Right atrium auricular region (tissue), 2 donors: Measurements from ENCODE around the gene FMO1. TPM values are rescaled to one million over a fixed set of nuclear protein-coding genes. Genes with fewer than 3 reads are reported as not detected.

ENCODE experiments used
- DNase-seq: peaks from one replicate; pipeline ENCODE4 v3.0.0-alpha.2; 2019; ENCODE audit warnings: low spot score
- H3K27ac ChIP-seq, 2 donors: fragments of 200-600 bp; sonication (generic); 1 replicate in 1 of 2; 2 replicates in 1 of 2; pipeline ENCODE4 v1.5.1; 2016 to 2019
- H3K27me3 ChIP-seq, 2 donors: fragments of 200-600 bp; sonication (generic); one replicate each; pipeline versions ENCODE4 v1.5.1 to v1.6.0; 2017 to 2019
- H3K36me3 ChIP-seq: fragments of 200-600 bp; sonication (generic); one replicate; pipeline ENCODE4 v1.5.1; 2016
- H3K4me1 ChIP-seq, 2 donors: fragments of 200-600 bp; sonication (generic); one replicate each; pipeline versions ENCODE4 v1.5.1 to v1.6.0; 2017 to 2019
- H3K4me3 ChIP-seq, 2 donors: fragments of 200-600 bp; sonication (generic); 1 replicate in 1 of 2; 2 replicates in 1 of 2; pipeline ENCODE4 v1.5.1; 2017 to 2019; ENCODE audit warnings: mild to moderate bottlenecking in 1 of 2, moderate library complexity in 1 of 2
- H3K9me3 ChIP-seq, 2 donors: fragments of 200-600 bp; sonication (generic); one replicate each; pipeline ENCODE4 v1.5.1; 2019
- CTCF ChIP-seq, 2 donors: fragments of 200-600 bp; sonication (generic); IDR thresholded peaks; one replicate each; pipeline ENCODE4 v1.5.1; 2019; ENCODE audit warnings: antibody characterized with exemption in 2 of 2
- total RNA-seq, 2 donors: library from RNA; depleted of rRNA; stranded (reverse); fragments of >200 nt; gene quantifications; one replicate each; pipeline ENCODE4 v1.1.0, GENCODE V29; 2016

FMO1 gene
- total RNA-seq, 2 donors from 2014 or later: 0.37 to 0.47 TPM

- Histone ChIP-seq H3K9me3 (no peaks in the 10 kb centered on the region), H3K27ac (no peak overlapping the region), H3K36me3 (no peaks in the 10 kb centered on the region), H3K4me1 (no peaks in the 10 kb centered on the region), H3K4me3 (no peak overlapping the region), H3K27me3 (no peaks in the 10 kb centered on the region)
- TF ChIP-seq CTCF (IDR thresholded peaks at IDR 0.05): no peak
- no peak for DNase-seq
These were observed 29.2 kb downstream of the FMO1 start for GRCh38 chr1:171277534-171277933.

GRCh38 chr1:171279234-171279633, 30.9 kb downstream of the FMO1 start:
- H3K4me3 ChIP-seq: no peak overlapping the region
- DNase-seq: no peak
- no peaks in the 10 kb centered on the region for H3K36me3 ChIP-seq
- H3K9me3 ChIP-seq: no peaks in the 10 kb centered on the region
- H3K27ac ChIP-seq: no peak overlapping the region
- H3K27me3 ChIP-seq: no peaks in the 10 kb centered on the region
- H3K4me1 ChIP-seq: no peaks in the 10 kb centered on the region
- no peak for TF ChIP-seq CTCF (IDR thresholded peaks at IDR 0.05)

- no peaks in the 10 kb centered on the region for H3K4me1 ChIP-seq
- H3K27ac ChIP-seq: no peak overlapping the region
- DNase-seq: no peak
- H3K4me3 ChIP-seq: no peak overlapping the region
- no peaks in the 10 kb centered on the region for H3K9me3 ChIP-seq
- no peaks in the 10 kb centered on the region for H3K36me3 ChIP-seq
- no peaks in the 10 kb centered on the region for H3K27me3 ChIP-seq
- TF ChIP-seq CTCF (IDR thresholded peaks at IDR 0.05): no peak
These were observed 31.4 kb downstream of the FMO1 start for GRCh38 chr1:171279678-171280077.

DNA sequence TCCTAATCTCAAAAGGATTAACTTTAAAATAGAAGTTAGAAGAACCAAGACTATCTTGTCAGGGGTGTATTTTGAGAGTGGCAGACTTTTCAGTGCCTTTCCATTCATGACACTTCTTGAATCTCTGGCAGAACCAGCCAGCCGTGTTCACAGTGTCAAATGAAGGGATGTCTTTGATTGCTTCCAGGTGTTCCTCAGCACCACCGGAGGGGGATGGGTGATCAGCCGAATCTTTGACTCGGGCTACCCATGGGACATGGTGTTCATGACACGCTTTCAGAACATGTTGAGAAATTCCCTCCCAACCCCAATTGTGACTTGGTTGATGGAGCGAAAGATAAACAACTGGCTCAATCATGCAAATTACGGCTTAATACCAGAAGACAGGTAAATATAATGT, 32.3 kb downstream of the FMO1 start:
- Histone ChIP-seq H3K27me3 (no peaks in the 10 kb centered on the region), H3K4me3 (no peak overlapping the region), H3K4me1 (no peaks in the 10 kb centered on the region), H3K27ac (no peak overlapping the region), H3K36me3 (no peaks in the 10 kb centered on the region), H3K9me3 (no peaks in the 10 kb centered on the region)
- TF ChIP-seq CTCF (IDR thresholded peaks at IDR 0.05): no peak
- no peak for DNase-seq

- Histone ChIP-seq H3K27ac (no peak overlapping the region), H3K9me3 (no peaks in the 10 kb centered on the region), H3K27me3 (no peaks in the 10 kb centered on the region), H3K4me3 (no peak overlapping the region), H3K4me1 (no peaks in the 10 kb centered on the region), H3K36me3 (no peaks in the 10 kb centered on the region)
- no peak for TF ChIP-seq CTCF (IDR thresholded peaks at IDR 0.05)
- no peak for DNase-seq
These were observed 37.9 kb downstream of the FMO1 start for GRCh38 chr1:171286032-171286705.

GRCh38 chr1:171290621-171291020, 42.3 kb downstream of the FMO1 start:
- no peak for DNase-seq
- no peaks in the 10 kb centered on the region for H3K36me3 ChIP-seq
- H3K27me3 ChIP-seq: no peaks in the 10 kb centered on the region
- H3K9me3 ChIP-seq: no peaks in the 10 kb centered on the region
- no peak for TF ChIP-seq CTCF (IDR thresholded peaks at IDR 0.05)
- no peaks in the 10 kb centered on the region for H3K4me1 ChIP-seq
- H3K4me3 ChIP-seq: no peak overlapping the region
- no peak overlapping the region for H3K27ac ChIP-seq
